Lung (tissue), 12 donors: ENCODE data around the gene PRKAR1B. TPM values are rescaled to one million over a fixed set of nuclear protein-coding genes. Genes with fewer than 3 reads are reported as not detected.

ENCODE experiments used
- ATAC-seq: fragments of 200-7000 bp; cut with Tn5 transposase; one replicate; pipeline ENCODE4 v1.9.1; 2020; ENCODE audit warnings: moderate number of reproducible peaks; ENCODE audit not compliant: insufficient read depth, low FRiP score
- DNase-seq, 3 donors: peaks; one replicate each; pipeline ENCODE4 v3.0.0-alpha.2; 2013 to 2017
- H3K27ac ChIP-seq, 2 donors: one replicate each; pipeline ENCODE4 v1.5.1; 2013; ENCODE audit warnings: mild to moderate bottlenecking in 2 of 2, moderate library complexity in 2 of 2, control low read depth in 1 of 2, inconsistent platforms in 1 of 2, low read depth in 1 of 2, low read length in 1 of 2
- H3K27me3 ChIP-seq, 3 donors: one replicate each; pipeline ENCODE4 v1.5.1; 2013; ENCODE audit warnings: low read length in 2 of 3; ENCODE audit not compliant: control insufficient read depth in 3 of 3, insufficient read depth in 3 of 3
- H3K36me3 ChIP-seq, 4 donors: one replicate each; pipeline ENCODE4 v1.5.1; 2013; ENCODE audit warnings: low read length in 4 of 4, mild to moderate bottlenecking in 1 of 4, moderate library complexity in 1 of 4; ENCODE audit not compliant: control insufficient read depth in 4 of 4, insufficient read depth in 4 of 4
- H3K4me1 ChIP-seq, 5 donors: one replicate each; pipeline ENCODE4 v1.5.1; 2013; ENCODE audit warnings: low read length in 5 of 5, mild to moderate bottlenecking in 2 of 5, moderate library complexity in 1 of 5; ENCODE audit not compliant: control insufficient read depth in 5 of 5, insufficient read depth in 5 of 5
- H3K4me3 ChIP-seq: one replicate; pipeline ENCODE4 v1.5.1; 2013; ENCODE audit warnings: mild to moderate bottlenecking, control low read depth, moderate library complexity
- H3K9ac ChIP-seq, 2 donors: one replicate each; pipeline ENCODE4 v1.5.1; 2013; ENCODE audit warnings: low read length in 2 of 2, control low read depth in 1 of 2; ENCODE audit not compliant: insufficient read depth in 1 of 2
- H3K9me3 ChIP-seq, 4 donors: one replicate each; pipeline ENCODE4 v1.5.1; 2013; ENCODE audit warnings: low read length in 3 of 4, mild to moderate bottlenecking in 1 of 4, moderate library complexity in 1 of 4; ENCODE audit not compliant: control insufficient read depth in 4 of 4, insufficient read depth in 3 of 4
- WGBS, 2 donors: extraction: QIAGEN DNeasy Blood & Tissue Kit; methylation state at CpG; one replicate each; pipeline ENCODE4 v1.1.7; 2013; 5-methylcytosine and 5-hydroxymethylcytosine counted together
- polyA plus RNA-seq, 2 donors: library from polyadenylated mRNA; stranded (reverse); fragments of 200-250 nt; gene quantifications; one replicate each; pipeline ENCODE4 v1.2.1, GENCODE V29; 2013
- total RNA-seq, 2 donors: library from RNA; depleted of rRNA in 1 of 2; stranded (reverse); fragments of >200 nt in 1 of 2; gene quantifications; one replicate each; pipeline ENCODE4 v1.2.1, GENCODE V29; 2014 to 2021
- TF ChIP-seq, protein P1 (sequence below): IDR thresholded peaks from 2 replicates; pipeline ENCODE4 v1.5.1; 2012; ENCODE audit warnings: mild to moderate bottlenecking; ENCODE audit errors: control extremely low read depth, extremely low read depth
- donor health status: control.
- donor health status: control.
- donor health status: Bipolar disorder and iron deficiency.
- donor health status: healthy.
- donor health status: DM: yes; HTN: yes; CAD: no.

The PRKAR1B gene
- total and polyA plus RNA-seq, 4 donors: 11.3 to 32.0 (median 16.3) TPM

- ATAC-seq: no peak
- 88 to 91% methylated on average over 7 of the region's 7 CpGs for WGBS, 2 donors
Measured at GRCh38 chr7:562374-562675, 164.8 kb downstream of the PRKAR1B start.

GRCh38 chr7:561631-562373 lies 165.3 kb downstream of the PRKAR1B start:
- DNase-seq (no peak), ATAC-seq (no peak)
- TF ChIP-seq, protein P1, sequence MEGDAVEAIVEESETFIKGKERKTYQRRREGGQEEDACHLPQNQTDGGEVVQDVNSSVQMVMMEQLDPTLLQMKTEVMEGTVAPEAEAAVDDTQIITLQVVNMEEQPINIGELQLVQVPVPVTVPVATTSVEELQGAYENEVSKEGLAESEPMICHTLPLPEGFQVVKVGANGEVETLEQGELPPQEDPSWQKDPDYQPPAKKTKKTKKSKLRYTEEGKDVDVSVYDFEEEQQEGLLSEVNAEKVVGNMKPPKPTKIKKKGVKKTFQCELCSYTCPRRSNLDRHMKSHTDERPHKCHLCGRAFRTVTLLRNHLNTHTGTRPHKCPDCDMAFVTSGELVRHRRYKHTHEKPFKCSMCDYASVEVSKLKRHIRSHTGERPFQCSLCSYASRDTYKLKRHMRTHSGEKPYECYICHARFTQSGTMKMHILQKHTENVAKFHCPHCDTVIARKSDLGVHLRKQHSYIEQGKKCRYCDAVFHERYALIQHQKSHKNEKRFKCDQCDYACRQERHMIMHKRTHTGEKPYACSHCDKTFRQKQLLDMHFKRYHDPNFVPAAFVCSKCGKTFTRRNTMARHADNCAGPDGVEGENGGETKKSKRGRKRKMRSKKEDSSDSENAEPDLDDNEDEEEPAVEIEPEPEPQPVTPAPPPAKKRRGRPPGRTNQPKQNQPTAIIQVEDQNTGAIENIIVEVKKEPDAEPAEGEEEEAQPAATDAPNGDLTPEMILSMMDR: no peak
- H3K4me3 ChIP-seq: no peak overlapping the region
- H3K36me3 ChIP-seq: peaks cover 0 to 4% (median 0%) of the 10 kb centered on the region in 4 donors
- WGBS, 2 donors: 88 to 92% methylated on average over 44 of the region's 44 CpGs
- H3K9me3 ChIP-seq: peaks cover 0 to 2% (median 0%) of the 10 kb centered on the region in 4 donors
- H3K27me3 ChIP-seq: no peaks in the 10 kb centered on the region
- H3K9ac ChIP-seq: no peak overlapping the region
- peaks cover 0 to 5% (median 0%) of the 10 kb centered on the region in 5 donors for H3K4me1 ChIP-seq
- H3K27ac ChIP-seq: no peak overlapping the region

More at GRCh38 chr7:562374-562675, 164.8 kb downstream of the PRKAR1B start:
- H3K9ac ChIP-seq: no peak overlapping the region
- H3K36me3 ChIP-seq: peaks cover 0 to 4% (median 0%) of the 10 kb centered on the region in 4 donors
- H3K4me3 ChIP-seq: no peak overlapping the region
- H3K27ac ChIP-seq: no peak overlapping the region
- TF ChIP-seq, protein P1: no peak
- no peaks in the 10 kb centered on the region for H3K27me3 ChIP-seq
- peaks cover 0 to 5% (median 0%) of the 10 kb centered on the region in 5 donors for H3K4me1 ChIP-seq
- H3K9me3 ChIP-seq: peaks cover 0 to 2% (median 0%) of the 10 kb centered on the region in 4 donors
- no peak for DNase-seq

GRCh38 chr7:560966-561630 lies 166.0 kb downstream of the PRKAR1B start:
- no peak overlapping the region for H3K27ac ChIP-seq
- TF ChIP-seq, protein P1: no peak
- no peak overlapping the region for H3K9ac ChIP-seq
- no peaks in the 10 kb centered on the region for H3K27me3 ChIP-seq
- ATAC-seq: no peak
- WGBS, 2 donors: 91 to 94% methylated on average over 21 of the region's 21 CpGs
- H3K9me3 ChIP-seq: peaks cover 0 to 1% (median 0%) of the 10 kb centered on the region in 4 donors
- H3K4me3 ChIP-seq: no peak overlapping the region
- peaks cover 0 to 4% (median 0%) of the 10 kb centered on the region in 4 donors for H3K36me3 ChIP-seq
- no peak for DNase-seq
- peaks cover 0 to 5% (median 0%) of the 10 kb centered on the region in 5 donors for H3K4me1 ChIP-seq
